HepG2 (cell line): Measurements from ENCODE around the gene GJC2. TPM values are rescaled to one million over a fixed set of nuclear protein-coding genes. Genes with fewer than 3 reads are reported as not detected.

Experiments used
- CENPT ChIP-seq: sonication (generic); formaldehyde crosslinking; IDR thresholded peaks from 2 replicates; pipeline ENCODE4 v1.8.0; 2022; ENCODE audit warnings: low read depth, mild to moderate bottlenecking, moderate library complexity, missing genetic modification reagents
- GZF1 ChIP-seq: sonication (generic); formaldehyde crosslinking; IDR thresholded peaks from 2 replicates; pipeline ENCODE4 v1.5.1; 2020; ENCODE audit warnings: mild to moderate bottlenecking, missing genetic modification reagents
- HDAC2 ChIP-seq: sonication (generic); formaldehyde crosslinking; IDR thresholded peaks from 2 replicates; pipeline ENCODE4 v1.4.0; 2020; ENCODE audit warnings: missing genetic modification reagents
- PATZ1 ChIP-seq: sonication (generic); formaldehyde crosslinking; IDR thresholded peaks from 2 replicates; pipeline ENCODE4 v1.4.0; 2020; ENCODE audit warnings: missing genetic modification reagents
- POLR2AphosphoS2 ChIP-seq: IDR thresholded peaks from 2 replicates; pipeline ENCODE4 v1.6.1; 2011; ENCODE audit warnings: low read depth, low read length, improper control_type of control experiment
- RFXANK ChIP-seq: IDR thresholded peaks from 2 replicates; pipeline ENCODE4 v1.6.1; 2016
- SP4 ChIP-seq: sonication (generic); formaldehyde crosslinking; IDR thresholded peaks from 2 replicates; pipeline ENCODE4 v1.8.1; 2023; ENCODE audit warnings: mild to moderate bottlenecking, missing genetic modification reagents
- ZNF234 ChIP-seq: sonication (generic); formaldehyde crosslinking; conservative IDR thresholded peaks from 2 replicates; pipeline ENCODE4 v1.5.1; 2020; ENCODE audit warnings: mild to moderate bottlenecking, missing genetic modification reagents
- ZNF280D ChIP-seq: sonication (generic); formaldehyde crosslinking; IDR thresholded peaks from 2 replicates; pipeline ENCODE4 v1.5.1; 2020; ENCODE audit warnings: mild to moderate bottlenecking, missing genetic modification reagents
- ZNF281 ChIP-seq: sonication (generic); formaldehyde crosslinking; IDR thresholded peaks from 2 replicates; pipeline ENCODE4 v1.4.0; 2020; ENCODE audit warnings: missing genetic modification reagents, borderline replicate concordance
- ZNF3 ChIP-seq: IDR thresholded peaks from 2 replicates; pipeline ENCODE4 v1.7.0; 2017; ENCODE audit warnings: inconsistent platforms
- ZNF34 ChIP-seq: sonication (generic); formaldehyde crosslinking; IDR thresholded peaks from 2 replicates; pipeline ENCODE4 v1.4.0; 2020; ENCODE audit warnings: mild to moderate bottlenecking, missing genetic modification reagents, borderline replicate concordance
- ZNF724P ChIP-seq: sonication (generic); formaldehyde crosslinking; IDR thresholded peaks from 2 replicates; pipeline ENCODE4 v1.8.0; 2022; ENCODE audit warnings: missing genetic modification reagents, borderline replicate concordance
- ZSCAN22 ChIP-seq: sonication (generic); formaldehyde crosslinking; IDR thresholded peaks from 2 replicates; pipeline ENCODE4 v1.4.0; 2020; ENCODE audit warnings: mild to moderate bottlenecking, missing genetic modification reagents
- polyA plus RNA-seq, 8 experiments: library from polyadenylated mRNA; depleted of rRNA in 3 of 8; stranded (reverse) in 7 of 8; unstranded in 1 of 8; fragments of >200 nt; fragmentation: Illumina TruSeq in 4 of 8; extraction: Trizol in 4 of 8; gene quantifications; 2 replicates each; pipeline versions ENCODE4 v1.2.1 to v1.2.3, GENCODE V29; 2011 to 2016; ENCODE audit warnings: low read depth in 4 of 8, missing spikeins in 1 of 8, mixed read lengths in 1 of 8; ENCODE audit not compliant: insufficient read depth in 1 of 8
- total RNA-seq, 5 experiments: library from RNA; depleted of rRNA; stranded (reverse); fragments of >200 nt; fragmentation: Illumina TruSeq; extraction: Trizol; gene quantifications; 2 replicates each; pipeline ENCODE4 v1.2.3, GENCODE V29; 2016; ENCODE audit warnings: low read depth in 1 of 5

Gene GJC2
- total and polyA plus RNA-seq, 2 of the 13 experiments (the other 11 are each of a cell fraction or from before 2014, with no cell fraction given), result 1.6 to 3.8 TPM

- no peak for TF ChIP-seq ZNF3 (CRISPR knock-in tag)
- no peak for TF ChIP-seq ZNF281 (CRISPR knock-in tag)
- TF ChIP-seq ZNF280D, result no peak
- TF ChIP-seq ZNF34 (CRISPR knock-in tag), result no peak
- no peak for TF ChIP-seq ZSCAN22 (CRISPR knock-in tag)
- TF ChIP-seq GZF1 (CRISPR knock-in tag), result no peak
- no peak for TF ChIP-seq HDAC2 (CRISPR knock-in tag)
- no peak for TF ChIP-seq SP4
- no peak for TF ChIP-seq POLR2AphosphoS2
- TF ChIP-seq CENPT (CRISPR knock-in tag), result no peak
- TF ChIP-seq ZNF724P (CRISPR knock-in tag), result no peak
- no peak for TF ChIP-seq ZNF234 (CRISPR knock-in tag)
- no peak for TF ChIP-seq RFXANK (CRISPR knock-in tag)
- no peak for TF ChIP-seq PATZ1 (CRISPR knock-in tag)
These were observed 2.0 kb upstream of the GJC2 start (continued) for GRCh38 chr1:228147768-228148167.
